ENCODE data around the gene GPC3. TPM values are rescaled to one million over a fixed set of nuclear protein-coding genes. Genes with fewer than 3 reads are reported as not detected.

GPC3 gene
- total RNA-seq, 2 experiments from 2014 or later = 0.86 to 1.3 TPM

DNA sequence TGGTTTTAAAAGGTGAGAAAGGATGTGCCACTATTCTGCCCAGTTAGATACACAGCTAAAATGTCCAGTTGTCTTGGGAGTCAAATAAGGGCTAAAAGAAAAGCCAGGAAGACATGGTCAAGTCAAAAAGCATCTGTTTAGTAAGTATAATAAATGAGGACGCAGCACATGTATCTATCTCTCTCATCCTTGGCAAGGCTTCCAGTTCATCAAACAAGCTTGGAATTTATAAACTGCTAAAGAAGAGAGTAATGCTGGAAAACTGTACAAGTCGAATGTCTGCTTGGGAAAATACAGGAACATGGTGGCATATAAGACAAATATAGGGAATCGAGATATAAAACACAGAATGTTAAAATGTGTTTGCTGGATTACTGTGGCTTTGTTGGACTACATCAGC is 106.7 kb downstream of the GPC3 start:
- no peaks in the 10 kb centered on the region for H3K9me3 Mint-ChIP-seq (ENCODE audit: low read depth)
- POLR2A ChIA-PET = no interaction called here
- H3K4me3 Mint-ChIP-seq = no peak overlapping the region
- intact Hi-C loops (cut with DNase I, micrococcal nuclease) = no loop called here
- CTCF ChIA-PET = interaction anchor here (0.6 kb wide), 1 partner anchor 509 kb away, joined by 3 read pairs; no protein-coding TSS in a partner anchor
- no peaks in the 10 kb centered on the region for H3K4me1 Mint-ChIP-seq
- H3K27ac Mint-ChIP-seq = no peak overlapping the region
- ATAC-seq = no peak
- H3K27me3 Mint-ChIP-seq = no peaks in the 10 kb centered on the region
- DNase-seq = no peak
- H3K36me3 Mint-ChIP-seq (ENCODE audit: low read depth) = no peaks in the 10 kb centered on the region

DNA sequence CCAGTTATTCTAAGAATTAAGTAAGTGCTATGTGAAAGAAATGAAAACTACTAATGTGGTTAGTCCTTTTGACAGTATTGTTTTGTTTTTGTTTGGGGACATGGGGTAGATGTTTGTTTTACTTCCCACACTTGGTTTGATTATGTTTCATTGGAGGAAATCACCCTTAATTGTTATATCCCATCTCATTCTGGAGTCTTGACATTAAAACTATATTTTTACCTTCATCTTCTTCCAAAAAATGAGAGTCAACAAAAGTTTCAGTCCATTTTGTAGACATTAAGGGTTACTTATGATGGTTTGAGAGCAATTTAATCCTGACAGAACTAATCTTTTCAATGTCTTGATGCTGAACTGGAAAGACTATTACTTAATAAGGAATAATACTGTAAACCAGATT is 108.7 kb downstream of the GPC3 start:
- Mint-ChIP-seq H3K4me3 (no peak overlapping the region), H3K9me3 (ENCODE audit: low read depth) (no peaks in the 10 kb centered on the region), H3K27me3 (no peaks in the 10 kb centered on the region), H3K36me3 (ENCODE audit: low read depth) (no peaks in the 10 kb centered on the region), H3K4me1 (no peaks in the 10 kb centered on the region), H3K27ac (no peak overlapping the region)
- intact Hi-C loops (cut with DNase I, micrococcal nuclease) = no loop called here
- ChIA-PET POLR2A (no interaction called here), CTCF (no interaction called here)
- no peak for DNase-seq
- no peak for ATAC-seq

- CTCF ChIA-PET = no interaction called here
- Mint-ChIP-seq H3K4me1 (no peaks in the 10 kb centered on the region), H3K4me3 (no peak overlapping the region), H3K36me3 (ENCODE audit: low read depth) (no peaks in the 10 kb centered on the region), H3K27ac (no peak overlapping the region), H3K9me3 (ENCODE audit: low read depth) (no peaks in the 10 kb centered on the region), H3K27me3 (no peaks in the 10 kb centered on the region)
- intact Hi-C loops (cut with DNase I, micrococcal nuclease) = no loop called here
- ATAC-seq (no peak), DNase-seq (no peak)
- POLR2A ChIA-PET = no interaction called here
Observed at GRCh38 chrX:133869270-133869669, 116.1 kb downstream of the GPC3 start.

DNA sequence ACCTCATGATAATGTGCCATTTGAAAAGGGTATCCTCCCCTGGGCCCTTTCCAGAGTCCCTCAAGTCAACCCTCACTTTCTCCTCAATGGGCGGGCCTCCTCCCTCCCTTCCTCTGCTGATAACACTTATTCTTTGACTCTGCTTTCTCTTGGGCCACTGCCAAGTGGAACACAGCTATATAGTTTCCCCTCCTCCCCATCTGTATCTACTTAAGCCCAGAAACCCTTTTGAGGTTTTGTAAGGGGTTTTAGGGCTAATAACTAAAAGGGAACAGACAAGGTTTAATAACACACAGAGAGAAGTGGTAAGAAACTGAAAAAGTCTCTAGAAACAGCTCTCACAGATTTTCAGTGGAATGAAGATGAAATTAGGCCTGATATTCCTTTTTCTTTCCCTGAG is 116.7 kb downstream of the GPC3 start:
- intact Hi-C loops (cut with DNase I, micrococcal nuclease) = no loop called here
- Mint-ChIP-seq H3K36me3 (ENCODE audit: low read depth) (no peaks in the 10 kb centered on the region), H3K9me3 (ENCODE audit: low read depth) (no peaks in the 10 kb centered on the region), H3K27ac (no peak overlapping the region), H3K27me3 (no peaks in the 10 kb centered on the region), H3K4me3 (no peak overlapping the region), H3K4me1 (no peaks in the 10 kb centered on the region)
- POLR2A ChIA-PET = no interaction called here
- CTCF ChIA-PET = no interaction called here
- ATAC-seq (no peak), DNase-seq (no peak)

GRCh38 chrX:133868250-133868649 is 117.1 kb downstream of the GPC3 start:
- Mint-ChIP-seq H3K9me3 (ENCODE audit: low read depth) (no peaks in the 10 kb centered on the region), H3K36me3 (ENCODE audit: low read depth) (no peaks in the 10 kb centered on the region), H3K4me1 (no peaks in the 10 kb centered on the region), H3K27me3 (no peaks in the 10 kb centered on the region), H3K27ac (no peak overlapping the region), H3K4me3 (no peak overlapping the region)
- ChIA-PET POLR2A (no interaction called here), CTCF (no interaction called here)
- intact Hi-C loops (cut with DNase I, micrococcal nuclease) = no loop called here
- DNase-seq = no peak
- ATAC-seq = no peak

- H3K27ac Mint-ChIP-seq = no peak overlapping the region
- no peaks in the 10 kb centered on the region for H3K27me3 Mint-ChIP-seq
- no peaks in the 10 kb centered on the region for H3K36me3 Mint-ChIP-seq (ENCODE audit: low read depth)
- CTCF ChIA-PET = interaction anchor here (0.5 to 0.7 kb wide), 2 partner anchors 416 to 845 kb away, joined by 3 to 4 read pairs; no protein-coding TSS in a partner anchor
- POLR2A ChIA-PET = no interaction called here
- H3K4me1 Mint-ChIP-seq = no peaks in the 10 kb centered on the region
- ATAC-seq = no peak
- intact Hi-C loops (cut with DNase I, micrococcal nuclease) = no loop called here
- no peaks in the 10 kb centered on the region for H3K9me3 Mint-ChIP-seq (ENCODE audit: low read depth)
- no peak overlapping the region for H3K4me3 Mint-ChIP-seq
- DNase-seq = no peak
Observed at GRCh38 chrX:133865761-133866471, 119.5 kb downstream of the GPC3 start.

- Mint-ChIP-seq H3K27ac (no peak overlapping the region), H3K27me3 (no peaks in the 10 kb centered on the region), H3K9me3 (ENCODE audit: low read depth) (no peaks in the 10 kb centered on the region), H3K4me1 (no peaks in the 10 kb centered on the region), H3K36me3 (ENCODE audit: low read depth) (no peaks in the 10 kb centered on the region), H3K4me3 (no peak overlapping the region)
- ATAC-seq = no peak
- ChIA-PET POLR2A (no interaction called here), CTCF (no interaction called here)
- DNase-seq = no peak
- intact Hi-C loops (cut with DNase I, micrococcal nuclease) = no loop called here
Observed at GRCh38 chrX:133864236-133864635, 121.2 kb downstream of the GPC3 start.

- Mint-ChIP-seq H3K4me3 (no peak overlapping the region), H3K9me3 (ENCODE audit: low read depth) (no peaks in the 10 kb centered on the region), H3K27ac (no peak overlapping the region), H3K27me3 (no peaks in the 10 kb centered on the region), H3K36me3 (ENCODE audit: low read depth) (no peaks in the 10 kb centered on the region), H3K4me1 (no peaks in the 10 kb centered on the region)
- ATAC-seq (no peak), DNase-seq (no peak)
- ChIA-PET CTCF (interaction anchor here (0.7 kb wide), 1 partner anchor 218 kb away, joined by 4 read pairs; no protein-coding TSS in a partner anchor), POLR2A (no interaction called here)
- intact Hi-C loops (cut with DNase I, micrococcal nuclease) = no loop called here
Observed at GRCh38 chrX:133859860-133860259, 125.5 kb downstream of the GPC3 start.

- ChIA-PET POLR2A (no interaction called here), CTCF (interaction anchor here (0.7 kb wide), 1 partner anchor 218 kb away, joined by 4 read pairs; no protein-coding TSS in a partner anchor)
- intact Hi-C loops (cut with DNase I, micrococcal nuclease) = no loop called here
- Mint-ChIP-seq H3K27ac (no peak overlapping the region), H3K27me3 (no peaks in the 10 kb centered on the region), H3K4me1 (no peaks in the 10 kb centered on the region), H3K9me3 (ENCODE audit: low read depth) (no peaks in the 10 kb centered on the region), H3K36me3 (ENCODE audit: low read depth) (no peaks in the 10 kb centered on the region), H3K4me3 (no peak overlapping the region)
- DNase-seq = no peak
- ATAC-seq = no peak
Observed at GRCh38 chrX:133859336-133859735, 126.1 kb downstream of the GPC3 start.

DNA sequence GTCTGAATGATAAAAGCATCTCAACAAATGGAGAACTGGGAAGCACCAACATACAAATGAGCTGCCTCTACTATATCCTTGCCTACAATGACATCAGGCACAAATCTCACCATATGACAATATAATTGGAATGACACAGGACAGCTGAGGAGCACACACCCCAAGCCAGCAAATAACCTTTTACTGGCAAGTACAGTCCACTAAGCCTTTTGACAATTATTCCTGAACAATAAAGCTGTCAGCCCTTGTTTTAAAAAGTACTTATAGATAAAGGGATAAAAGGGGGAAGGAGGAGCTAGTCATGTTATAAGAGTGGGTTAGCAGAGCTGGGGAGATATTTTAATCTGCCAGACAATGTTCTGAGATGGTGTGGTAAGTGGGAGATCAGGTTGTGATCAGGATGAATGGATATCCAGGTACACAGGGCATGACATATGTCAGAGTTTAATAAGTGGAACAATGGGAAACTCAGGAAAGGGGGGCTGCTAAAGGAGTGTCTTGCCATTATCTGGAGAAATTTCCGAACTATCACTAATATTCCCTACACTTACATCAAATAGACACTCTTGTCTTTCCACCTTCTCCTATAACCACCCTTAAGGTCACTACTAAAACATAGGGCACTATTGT is 127.6 kb downstream of the GPC3 start:
- Mint-ChIP-seq H3K27ac (no peak overlapping the region), H3K27me3 (no peaks in the 10 kb centered on the region), H3K36me3 (ENCODE audit: low read depth) (no peaks in the 10 kb centered on the region), H3K4me1 (no peaks in the 10 kb centered on the region), H3K9me3 (ENCODE audit: low read depth) (no peaks in the 10 kb centered on the region), H3K4me3 (no peak overlapping the region)
- ChIA-PET POLR2A (no interaction called here), CTCF (interaction anchor here (0.5 kb wide), 1 partner anchor 24 kb away, joined by 3 read pairs; no protein-coding TSS in a partner anchor)
- no peak for ATAC-seq
- no peak for DNase-seq
- intact Hi-C loops (cut with DNase I, micrococcal nuclease) = no loop called here

DNA sequence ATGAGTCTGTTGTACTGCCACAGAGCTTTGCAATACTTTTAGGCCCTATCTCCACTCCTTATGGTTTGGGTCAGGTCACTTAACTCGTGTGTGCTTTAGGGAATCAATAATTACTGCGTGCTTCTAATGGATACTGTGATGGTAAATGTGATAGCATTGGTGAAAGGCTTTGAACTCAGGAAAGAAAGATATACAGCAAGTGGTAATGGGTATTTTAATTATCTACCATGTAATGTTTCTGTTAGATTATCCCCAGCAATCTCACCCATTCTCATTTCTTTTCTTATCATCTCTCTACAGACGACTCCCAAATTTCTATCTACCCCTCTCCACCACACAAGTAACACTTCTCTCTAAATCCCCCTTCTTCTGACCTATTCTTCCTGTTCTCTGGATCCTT is 128.6 kb downstream of the GPC3 start:
- no peak overlapping the region for H3K27ac Mint-ChIP-seq
- ATAC-seq = no peak
- H3K36me3 Mint-ChIP-seq (ENCODE audit: low read depth) = no peaks in the 10 kb centered on the region
- no peak for DNase-seq
- POLR2A ChIA-PET = no interaction called here
- CTCF ChIA-PET = no interaction called here
- H3K4me1 Mint-ChIP-seq = no peaks in the 10 kb centered on the region
- no peaks in the 10 kb centered on the region for H3K27me3 Mint-ChIP-seq
- intact Hi-C loops (cut with DNase I, micrococcal nuclease) = no loop called here
- H3K4me3 Mint-ChIP-seq = no peak overlapping the region
- H3K9me3 Mint-ChIP-seq (ENCODE audit: low read depth) = no peaks in the 10 kb centered on the region

DNA sequence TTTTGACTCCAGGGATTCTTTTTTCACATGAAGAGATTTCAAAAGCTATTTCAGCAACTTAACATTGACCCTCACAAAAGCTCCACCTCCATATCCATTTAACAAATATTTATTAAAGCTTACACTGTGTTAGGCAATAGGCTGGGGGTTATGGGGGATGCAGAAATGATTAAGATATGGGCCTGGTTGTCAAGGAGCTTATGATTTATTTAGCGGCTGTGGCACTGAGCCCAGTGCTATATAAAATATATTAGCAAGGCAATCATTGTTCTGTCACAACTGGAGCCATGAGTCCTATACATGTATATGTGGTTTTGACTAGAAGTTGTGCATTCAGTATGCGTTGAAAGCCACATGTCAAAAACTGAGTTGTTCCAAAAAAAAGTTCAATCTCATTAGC is 131.1 kb downstream of the GPC3 start:
- intact Hi-C loops (cut with DNase I, micrococcal nuclease) = no loop called here
- ATAC-seq = no peak
- no peaks in the 10 kb centered on the region for H3K4me1 Mint-ChIP-seq
- no peak overlapping the region for H3K27ac Mint-ChIP-seq
- no peak for DNase-seq
- no peaks in the 10 kb centered on the region for H3K36me3 Mint-ChIP-seq (ENCODE audit: low read depth)
- CTCF ChIA-PET = interaction anchor here (0.9 kb wide), 1 partner anchor 18 kb away, joined by 3 read pairs; no protein-coding TSS in a partner anchor
- POLR2A ChIA-PET = no interaction called here
- no peaks in the 10 kb centered on the region for H3K9me3 Mint-ChIP-seq (ENCODE audit: low read depth)
- H3K4me3 Mint-ChIP-seq = no peak overlapping the region
- no peaks in the 10 kb centered on the region for H3K27me3 Mint-ChIP-seq
